HUES6 (cell line): Measurements from ENCODE around the gene EFCAB6.

Source experiments
- H3K27ac ChIP-seq: 2 replicates; pipeline ENCODE4 v1.7.0; 2013; ENCODE audit warnings: low read depth, mild to moderate bottlenecking, low read length, inconsistent platforms
- H3K27me3 ChIP-seq: 2 replicates; pipeline ENCODE4 v1.6.1; 2013; ENCODE audit warnings: low read length; ENCODE audit not compliant: control insufficient read depth, insufficient read depth
- H3K36me3 ChIP-seq: 2 replicates; pipeline ENCODE4 v1.6.1; 2013; ENCODE audit warnings: low read length; ENCODE audit not compliant: control insufficient read depth, insufficient read depth
- H3K4me1 ChIP-seq: 2 replicates; pipeline ENCODE4 v1.6.1; 2013; ENCODE audit warnings: low read length; ENCODE audit not compliant: control insufficient read depth, insufficient read depth
- H3K4me3 ChIP-seq: 2 replicates; pipeline ENCODE4 v1.5.1; 2013; ENCODE audit warnings: low read depth, low read length
- H3K9ac ChIP-seq: one replicate; pipeline ENCODE4 v1.6.1; 2013; ENCODE audit warnings: mild to moderate bottlenecking, low read length
- H3K9me3 ChIP-seq: 2 replicates; pipeline ENCODE4 v1.6.1; 2013; ENCODE audit warnings: low read depth, low read length; ENCODE audit not compliant: control insufficient read depth, insufficient read depth

The EFCAB6 gene

GRCh38 chr22:43755011-43755410 is 57.1 kb downstream of the EFCAB6 start:
- H3K4me1 ChIP-seq = peaks cover 16% of the 10 kb centered on the region
- H3K9me3 ChIP-seq = no peaks in the 10 kb centered on the region
- H3K9ac ChIP-seq = no peak overlapping the region
- H3K4me3 ChIP-seq = no peak overlapping the region
- no peaks in the 10 kb centered on the region for H3K36me3 ChIP-seq
- H3K27ac ChIP-seq = no peak overlapping the region
- no peaks in the 10 kb centered on the region for H3K27me3 ChIP-seq

- Histone ChIP-seq H3K36me3 (no peaks in the 10 kb centered on the region), H3K4me1 (peaks cover 24% of the 10 kb centered on the region), H3K9me3 (no peaks in the 10 kb centered on the region), H3K27ac (no peak overlapping the region), H3K4me3 (no peak overlapping the region), H3K27me3 (no peaks in the 10 kb centered on the region), H3K9ac (no peak overlapping the region)
Measured at GRCh38 chr22:43754176-43754575, 57.9 kb downstream of the EFCAB6 start.

GRCh38 chr22:43753688-43754087 is 58.4 kb downstream of the EFCAB6 start:
- Histone ChIP-seq H3K27me3 (no peaks in the 10 kb centered on the region), H3K4me3 (no peak overlapping the region), H3K9me3 (no peaks in the 10 kb centered on the region), H3K9ac (no peak overlapping the region), H3K27ac (no peak overlapping the region), H3K4me1 (peaks cover 24% of the 10 kb centered on the region), H3K36me3 (no peaks in the 10 kb centered on the region)

- Histone ChIP-seq H3K9ac (no peak overlapping the region), H3K4me3 (no peak overlapping the region), H3K36me3 (no peaks in the 10 kb centered on the region), H3K27ac (no peak overlapping the region), H3K27me3 (no peaks in the 10 kb centered on the region), H3K9me3 (no peaks in the 10 kb centered on the region), H3K4me1 (peaks cover 24% of the 10 kb centered on the region)
Measured at GRCh38 chr22:43750751-43751150, 61.4 kb downstream of the EFCAB6 start.

- Histone ChIP-seq H3K27me3 (no peaks in the 10 kb centered on the region), H3K27ac (no peak overlapping the region), H3K4me3 (no peak overlapping the region), H3K9ac (no peak overlapping the region), H3K4me1 (peaks cover 24% of the 10 kb centered on the region), H3K36me3 (no peaks in the 10 kb centered on the region), H3K9me3 (no peaks in the 10 kb centered on the region)
Measured at GRCh38 chr22:43749473-43749872, 62.6 kb downstream of the EFCAB6 start.

GRCh38 chr22:43747877-43748276 is 64.2 kb downstream of the EFCAB6 start:
- H3K36me3 ChIP-seq = no peaks in the 10 kb centered on the region
- no peaks in the 10 kb centered on the region for H3K9me3 ChIP-seq
- H3K4me3 ChIP-seq = no peak overlapping the region
- no peak overlapping the region for H3K27ac ChIP-seq
- no peaks in the 10 kb centered on the region for H3K27me3 ChIP-seq
- peaks cover 25% of the 10 kb centered on the region for H3K4me1 ChIP-seq
- no peak overlapping the region for H3K9ac ChIP-seq

GRCh38 chr22:43747058-43747457 is 65.0 kb downstream of the EFCAB6 start:
- no peaks in the 10 kb centered on the region for H3K36me3 ChIP-seq
- H3K27me3 ChIP-seq = no peaks in the 10 kb centered on the region
- no peak overlapping the region for H3K27ac ChIP-seq
- H3K4me1 ChIP-seq = peaks cover 34% of the 10 kb centered on the region
- no peaks in the 10 kb centered on the region for H3K9me3 ChIP-seq
- no peak overlapping the region for H3K9ac ChIP-seq
- H3K4me3 ChIP-seq = no peak overlapping the region

- Histone ChIP-seq H3K4me3 (no peak overlapping the region), H3K4me1 (peaks cover 38% of the 10 kb centered on the region), H3K9ac (no peak overlapping the region), H3K27me3 (no peaks in the 10 kb centered on the region), H3K9me3 (no peaks in the 10 kb centered on the region), H3K27ac (no peak overlapping the region), H3K36me3 (no peaks in the 10 kb centered on the region)
Measured at GRCh38 chr22:43745783-43746356, 66.2 kb downstream of the EFCAB6 start.

- Histone ChIP-seq H3K27me3 (no peaks in the 10 kb centered on the region), H3K9ac (no peak overlapping the region), H3K36me3 (no peaks in the 10 kb centered on the region), H3K27ac (no peak overlapping the region), H3K4me3 (no peak overlapping the region), H3K9me3 (no peaks in the 10 kb centered on the region), H3K4me1 (peaks cover 34% of the 10 kb centered on the region)
Measured at GRCh38 chr22:43745411-43745770, 66.7 kb downstream of the EFCAB6 start.

GRCh38 chr22:43744700-43745410 is 67.2 kb downstream of the EFCAB6 start:
- Histone ChIP-seq H3K4me1 (peaks cover 28% of the 10 kb centered on the region), H3K4me3 (no peak overlapping the region), H3K36me3 (no peaks in the 10 kb centered on the region), H3K9ac (no peak overlapping the region), H3K27me3 (no peaks in the 10 kb centered on the region), H3K9me3 (no peaks in the 10 kb centered on the region), H3K27ac (no peak overlapping the region)

GRCh38 chr22:43743929-43744643 is 68.0 kb downstream of the EFCAB6 start:
- Histone ChIP-seq H3K27me3 (no peaks in the 10 kb centered on the region), H3K4me1 (peaks cover 22% of the 10 kb centered on the region), H3K9me3 (no peaks in the 10 kb centered on the region), H3K36me3 (no peaks in the 10 kb centered on the region), H3K9ac (no peak overlapping the region), H3K27ac (no peak overlapping the region), H3K4me3 (no peak overlapping the region)
